OCI-LY7 (cell line): ENCODE measurements around the gene HAND1. TPM values are rescaled to one million over a fixed set of nuclear protein-coding genes. Genes with fewer than 3 reads are reported as not detected.
"Not testable (repeated sequence)": the region's sequence is repeated elsewhere in the genome, so short reads cannot be mapped to it uniquely, and the experiment has no call there.

Source experiments
- BruUV-seq: library from RNA; stranded (reverse); fragments of 400-500 nt; replicated peaks from 2 replicates; lab custom pipeline; 2021; lab: Mats Ljungman, UMichigan
- CTCF ChIA-PET: fragments of 300-600 bp; sonication (Branson Sonifier 250); formaldehyde crosslinking; loops from one replicate; lab custom pipeline; 2022; ENCODE audit warnings: antibody characterized with exemption; ENCODE audit not compliant: unreplicated experiment; lab: Charles Lee
- POLR2A ChIA-PET: fragments of 300-600 bp; sonication (Branson Sonifier 250); formaldehyde crosslinking; loops from one replicate; lab custom pipeline; 2022; ENCODE audit warnings: antibody characterized with exemption; lab: Charles Lee
- DNase-seq: peaks from one replicate; pipeline ENCODE4 v3.0.0-alpha.2; 2015; ENCODE audit warnings: low spot score
- H2AFZ ChIP-seq: fragments of 200-600 bp; sonication (generic), shearing (Covaris generic); 2 replicates; pipeline ENCODE4 v1.6.1; 2014; ENCODE audit warnings: mild to moderate bottlenecking, antibody characterized with exemption, low read length, moderate library complexity
- H3K27ac ChIP-seq: fragments of 200-600 bp; sonication (generic); 2 replicates; pipeline ENCODE4 v1.5.1; 2014; ENCODE audit warnings: mixed run types, low read depth, mild to moderate bottlenecking, moderate library complexity, low read length, inconsistent platforms; ENCODE audit not compliant: poor library complexity, severe bottlenecking
- H3K36me3 ChIP-seq: fragments of 200-600 bp; sonication (generic); 2 replicates; pipeline ENCODE4 v1.6.1; 2014; ENCODE audit warnings: mild to moderate bottlenecking, antibody characterized with exemption, low read length, moderate library complexity, mixed read lengths; ENCODE audit not compliant: insufficient read depth
- H3K4me1 ChIP-seq: fragments of 200-600 bp; sonication (generic); 2 replicates; pipeline ENCODE4 v1.5.1; 2014; ENCODE audit warnings: mild to moderate bottlenecking, low read length; ENCODE audit not compliant: insufficient read depth, poor library complexity, severe bottlenecking
- H3K4me2 ChIP-seq: fragments of 200-600 bp; sonication (generic); 2 replicates; pipeline ENCODE4 v1.6.1; 2014; ENCODE audit warnings: mild to moderate bottlenecking, low read length
- H3K4me3 ChIP-seq: fragments of 200-600 bp; sonication (generic); 2 replicates; pipeline ENCODE4 v1.5.1; 2014; ENCODE audit warnings: mild to moderate bottlenecking, low read depth, low read length; ENCODE audit not compliant: poor library complexity, severe bottlenecking
- H3K79me2 ChIP-seq: fragments of 200-600 bp; sonication (generic); 2 replicates; pipeline ENCODE4 v1.6.1; 2016; ENCODE audit warnings: low read depth, mild to moderate bottlenecking, low read length, moderate library complexity, mixed read lengths; ENCODE audit not compliant: insufficient read depth
- H3K9me2 ChIP-seq: fragments of 200-600 bp; sonication (generic); 2 replicates; pipeline ENCODE4 v1.6.1; 2016; ENCODE audit warnings: mild to moderate bottlenecking, low read length, mixed read lengths; ENCODE audit not compliant: insufficient read depth
- H3K9me3 ChIP-seq: fragments of 200-600 bp; sonication (generic); 2 replicates; pipeline ENCODE4 v1.6.1; 2014; ENCODE audit warnings: mild to moderate bottlenecking, mixed run types, low read length, mixed read lengths
- H4K20me1 ChIP-seq: fragments of 200-600 bp; sonication (generic); 2 replicates; pipeline ENCODE4 v1.6.1; 2014; ENCODE audit warnings: mild to moderate bottlenecking, antibody characterized with exemption, low read length, moderate library complexity, mixed read lengths; ENCODE audit not compliant: insufficient read depth
- EZH2phosphoT487 ChIP-seq: fragments of 200-600 bp; sonication (generic); IDR thresholded peaks from 2 replicates; pipeline ENCODE4 v1.6.1; 2018; ENCODE audit warnings: low read depth, borderline replicate concordance, mild to moderate bottlenecking, mixed run types, antibody characterized with exemption, low read length, moderate library complexity, mixed read lengths
- intact Hi-C: fragments of 100-400 bp; cut with micrococcal nuclease; formaldehyde crosslinking; loops from one replicate; pipeline ENCODE4 v1.10.0; 2022; ENCODE audit not compliant: unreplicated experiment
- total RNA-seq, 2 experiments: library from RNA; depleted of rRNA in 1 of 2; stranded (reverse); fragments of >200 nt in 1 of 2; shearing (Covaris generic) in 1 of 2; gene quantifications; 2 replicates each; pipeline ENCODE4 v1.2.3, GENCODE V29; 2014 to 2022
- TF ChIP-seq, protein P1 (sequence below): fragments of 200-600 bp; sonication (generic); conservative IDR thresholded peaks from 2 replicates; pipeline ENCODE4 v1.5.1; 2014; ENCODE audit warnings: mild to moderate bottlenecking, antibody characterized with exemption, low read length, moderate library complexity, mixed read lengths

The HAND1 gene
- total RNA-seq, 2 experiments from 2014 or later, result not detected

DNA sequence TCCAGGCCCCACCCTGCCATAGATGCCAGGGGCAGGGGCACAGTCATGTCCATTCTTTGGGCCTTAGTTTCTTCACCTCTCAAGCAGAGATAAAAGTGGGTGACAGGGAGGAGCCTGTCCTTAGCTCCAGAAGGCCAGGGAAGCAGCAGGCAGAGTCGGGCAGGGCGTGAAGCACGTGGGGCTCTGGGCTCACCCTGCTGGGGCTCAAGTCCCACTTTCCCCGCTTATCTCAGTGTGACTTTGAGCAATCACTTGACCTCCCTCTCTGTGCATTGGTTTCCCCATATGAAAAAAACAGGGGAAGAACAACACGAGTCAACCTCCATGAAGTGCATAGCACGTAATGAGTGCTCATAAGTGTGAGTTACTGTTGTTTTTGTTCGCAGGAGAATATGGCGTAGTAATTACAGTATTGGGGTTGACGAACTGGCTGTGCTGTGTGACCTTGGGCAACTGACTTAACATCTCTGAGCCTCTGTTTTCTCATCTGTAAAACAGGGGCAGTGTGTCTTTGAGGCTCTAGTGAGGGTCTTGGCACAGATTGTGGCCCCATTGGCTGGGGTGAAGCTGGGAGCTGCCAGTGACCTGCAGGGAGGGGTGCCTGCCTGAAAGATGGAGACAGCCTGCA lies 39.9 kb upstream of the HAND1 start:
- no peak for DNase-seq
- no peak overlapping the region for H3K4me2 ChIP-seq
- ChIA-PET CTCF (no interaction called here), POLR2A (no interaction called here)
- no peak overlapping the region for H3K4me3 ChIP-seq
- H2AFZ ChIP-seq, result no peak overlapping the region
- no peaks in the 10 kb centered on the region for H3K9me3 ChIP-seq
- no peaks in the 10 kb centered on the region for H3K4me1 ChIP-seq
- BruUV-seq, result no TSS peak
- intact Hi-C loops, result no loop called here
- no peaks in the 10 kb centered on the region for H3K79me2 ChIP-seq
- TF ChIP-seq EZH2phosphoT487, result no peak
- TF ChIP-seq, protein P1, sequence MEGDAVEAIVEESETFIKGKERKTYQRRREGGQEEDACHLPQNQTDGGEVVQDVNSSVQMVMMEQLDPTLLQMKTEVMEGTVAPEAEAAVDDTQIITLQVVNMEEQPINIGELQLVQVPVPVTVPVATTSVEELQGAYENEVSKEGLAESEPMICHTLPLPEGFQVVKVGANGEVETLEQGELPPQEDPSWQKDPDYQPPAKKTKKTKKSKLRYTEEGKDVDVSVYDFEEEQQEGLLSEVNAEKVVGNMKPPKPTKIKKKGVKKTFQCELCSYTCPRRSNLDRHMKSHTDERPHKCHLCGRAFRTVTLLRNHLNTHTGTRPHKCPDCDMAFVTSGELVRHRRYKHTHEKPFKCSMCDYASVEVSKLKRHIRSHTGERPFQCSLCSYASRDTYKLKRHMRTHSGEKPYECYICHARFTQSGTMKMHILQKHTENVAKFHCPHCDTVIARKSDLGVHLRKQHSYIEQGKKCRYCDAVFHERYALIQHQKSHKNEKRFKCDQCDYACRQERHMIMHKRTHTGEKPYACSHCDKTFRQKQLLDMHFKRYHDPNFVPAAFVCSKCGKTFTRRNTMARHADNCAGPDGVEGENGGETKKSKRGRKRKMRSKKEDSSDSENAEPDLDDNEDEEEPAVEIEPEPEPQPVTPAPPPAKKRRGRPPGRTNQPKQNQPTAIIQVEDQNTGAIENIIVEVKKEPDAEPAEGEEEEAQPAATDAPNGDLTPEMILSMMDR, result no peak
- no peaks in the 10 kb centered on the region for H4K20me1 ChIP-seq
- no peak overlapping the region for H3K27ac ChIP-seq
- H3K36me3 ChIP-seq, result no peaks in the 10 kb centered on the region
- no peaks in the 10 kb centered on the region for H3K9me2 ChIP-seq

DNA sequence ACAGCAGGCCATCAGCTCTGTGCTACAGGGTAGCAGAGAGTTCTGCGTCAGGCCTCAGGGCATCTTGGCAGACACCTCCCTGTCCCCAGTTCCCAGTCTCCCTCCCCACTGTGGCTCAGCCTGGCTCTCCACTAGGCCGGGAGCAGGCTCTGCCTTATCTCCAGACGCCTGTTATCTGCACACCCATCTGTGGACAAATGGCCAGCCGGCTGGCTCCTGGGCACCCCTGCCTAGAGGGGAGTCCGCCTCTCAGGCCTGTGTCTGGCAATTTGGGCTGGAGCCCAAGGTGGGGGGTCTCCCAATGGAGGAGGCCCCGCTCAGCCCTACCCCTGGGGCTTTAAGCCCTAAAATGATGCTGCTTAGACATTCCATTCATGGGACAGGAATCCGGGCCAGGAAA lies 39.2 kb upstream of the HAND1 start:
- H3K36me3 ChIP-seq, result no peaks in the 10 kb centered on the region
- no peak overlapping the region for H3K27ac ChIP-seq
- no peak for DNase-seq
- H3K9me2 ChIP-seq, result no peaks in the 10 kb centered on the region
- H3K79me2 ChIP-seq, result no peaks in the 10 kb centered on the region
- no peak overlapping the region for H3K4me3 ChIP-seq
- ChIA-PET CTCF (no interaction called here), POLR2A (no interaction called here)
- TF ChIP-seq, protein P1, result no peak
- no peak for TF ChIP-seq EZH2phosphoT487
- H3K4me1 ChIP-seq, result no peaks in the 10 kb centered on the region
- no TSS peak for BruUV-seq
- intact Hi-C loops, result no loop called here
- no peaks in the 10 kb centered on the region for H4K20me1 ChIP-seq
- no peak overlapping the region for H3K4me2 ChIP-seq
- H3K9me3 ChIP-seq, result no peaks in the 10 kb centered on the region
- H2AFZ ChIP-seq, result no peak overlapping the region

DNA sequence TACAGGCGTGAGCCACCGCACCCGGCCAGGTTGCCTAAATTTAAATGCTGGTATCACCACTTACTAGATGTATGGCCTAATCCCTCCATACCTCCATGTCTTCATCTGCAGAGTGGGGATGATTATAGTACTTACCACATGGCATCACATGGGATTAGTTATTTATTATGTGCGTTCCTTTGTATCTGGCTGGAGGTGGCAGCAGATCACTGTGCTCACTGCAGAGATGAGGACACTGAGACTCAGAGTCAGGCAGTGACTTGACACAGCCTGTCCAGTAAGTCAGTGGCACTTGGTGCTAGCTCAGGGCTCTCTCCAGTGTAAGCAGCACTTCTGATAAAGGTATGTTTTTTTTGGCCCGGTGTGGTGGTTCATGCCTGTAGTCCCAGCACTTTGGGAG lies 38.4 kb upstream of the HAND1 start:
- Histone ChIP-seq H4K20me1 (no peaks in the 10 kb centered on the region), H3K4me2 (no peak overlapping the region), H3K36me3 (no peaks in the 10 kb centered on the region), H3K79me2 (no peaks in the 10 kb centered on the region), H3K4me1 (no peaks in the 10 kb centered on the region), H3K4me3 (no peak overlapping the region), H3K9me3 (no peaks in the 10 kb centered on the region), H3K9me2 (no peaks in the 10 kb centered on the region), H2AFZ (no peak overlapping the region), H3K27ac (no peak overlapping the region)
- DNase-seq, result no peak
- intact Hi-C loops, result no loop called here
- CTCF ChIA-PET, result no interaction called here
- TF ChIP-seq, protein P1, result no peak
- no peak for TF ChIP-seq EZH2phosphoT487
- POLR2A ChIA-PET, result no interaction called here
- BruUV-seq, result no TSS peak

DNA sequence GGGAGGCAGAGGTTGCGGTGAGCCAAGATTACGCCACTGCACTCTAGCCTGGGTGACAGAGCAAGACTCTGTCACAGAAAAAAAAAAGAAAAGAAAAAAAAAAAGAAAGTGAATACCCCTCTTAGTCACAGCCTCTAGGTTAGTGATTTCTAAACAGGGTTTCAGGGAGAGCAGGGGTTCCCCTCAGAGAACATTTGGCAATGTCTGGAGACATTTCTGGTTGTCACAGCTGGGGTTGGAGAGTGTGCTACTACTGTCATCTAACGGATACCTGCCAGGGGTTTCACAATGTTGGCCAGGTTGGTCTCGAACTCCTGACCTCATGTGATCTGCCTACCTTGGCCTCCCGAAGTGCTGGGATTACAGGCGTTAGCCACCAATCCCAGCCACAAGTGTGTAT lies 37.5 kb upstream of the HAND1 start:
- H4K20me1 ChIP-seq, H3K4me1 ChIP-seq, H3K4me3 ChIP-seq, intact Hi-C loops, H3K9me2 ChIP-seq, H3K36me3 ChIP-seq, H3K27ac ChIP-seq, H2AFZ ChIP-seq, H3K9me3 ChIP-seq, DNase-seq, BruUV-seq, H3K4me2 ChIP-seq, H3K79me2 ChIP-seq, CTCF ChIA-PET, POLR2A ChIA-PET: not testable (repeated sequence)
